Measurements from ENCODE around the gene SCEL.

DNA sequence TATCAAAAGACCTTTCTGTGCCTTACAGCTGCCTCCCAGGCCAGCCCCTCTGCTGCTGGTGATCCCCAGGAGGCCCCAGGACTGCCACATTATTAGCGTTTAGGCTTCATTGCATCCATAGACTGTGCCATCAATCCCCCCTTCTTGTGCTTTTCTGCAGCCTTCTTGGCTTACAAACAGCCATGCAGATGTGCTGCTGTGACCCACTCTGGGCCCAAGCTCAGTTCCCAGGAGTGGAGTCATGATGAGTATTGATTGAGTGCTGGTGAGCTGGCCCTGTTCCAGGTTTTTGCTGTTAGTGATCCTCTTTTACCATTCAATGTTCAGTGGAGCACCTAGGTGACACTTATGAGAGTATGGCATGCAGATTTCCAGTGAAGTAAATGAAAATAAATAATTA is 102.1 kb downstream of the SCEL start:
- TF ChIP-seq, protein P1, sequence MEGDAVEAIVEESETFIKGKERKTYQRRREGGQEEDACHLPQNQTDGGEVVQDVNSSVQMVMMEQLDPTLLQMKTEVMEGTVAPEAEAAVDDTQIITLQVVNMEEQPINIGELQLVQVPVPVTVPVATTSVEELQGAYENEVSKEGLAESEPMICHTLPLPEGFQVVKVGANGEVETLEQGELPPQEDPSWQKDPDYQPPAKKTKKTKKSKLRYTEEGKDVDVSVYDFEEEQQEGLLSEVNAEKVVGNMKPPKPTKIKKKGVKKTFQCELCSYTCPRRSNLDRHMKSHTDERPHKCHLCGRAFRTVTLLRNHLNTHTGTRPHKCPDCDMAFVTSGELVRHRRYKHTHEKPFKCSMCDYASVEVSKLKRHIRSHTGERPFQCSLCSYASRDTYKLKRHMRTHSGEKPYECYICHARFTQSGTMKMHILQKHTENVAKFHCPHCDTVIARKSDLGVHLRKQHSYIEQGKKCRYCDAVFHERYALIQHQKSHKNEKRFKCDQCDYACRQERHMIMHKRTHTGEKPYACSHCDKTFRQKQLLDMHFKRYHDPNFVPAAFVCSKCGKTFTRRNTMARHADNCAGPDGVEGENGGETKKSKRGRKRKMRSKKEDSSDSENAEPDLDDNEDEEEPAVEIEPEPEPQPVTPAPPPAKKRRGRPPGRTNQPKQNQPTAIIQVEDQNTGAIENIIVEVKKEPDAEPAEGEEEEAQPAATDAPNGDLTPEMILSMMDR (IDR thresholded peaks at IDR 0.05), result no peak
- TF ChIP-seq POLR2A (IDR thresholded peaks at IDR 0.05), result no peak
